GM23338 (cell line): ENCODE measurements around the gene PROX2. TPM values are rescaled to one million over a fixed set of nuclear protein-coding genes. Genes with fewer than 3 reads are reported as not detected.

Experiments used
- ATAC-seq: fragments of 200-7000 bp; cut with Tn5 transposase; 3 replicates; pipeline ENCODE4 v1.9.1; 2020
- DNase-seq: peaks from one replicate; pipeline ENCODE4 v3.0.0-alpha.2; 2015; ENCODE audit warnings: low spot score
- H2AFZ ChIP-seq: fragments of 200-600 bp; sonication (generic); 2 replicates; pipeline ENCODE4 v1.8.0; 2016; ENCODE audit warnings: antibody characterized with exemption, mild to moderate bottlenecking, moderate library complexity
- H3F3A ChIP-seq: fragments of 200-600 bp; sonication (generic); replicated peaks from 2 replicates; pipeline ENCODE4 v1.8.0; 2017; ENCODE audit warnings: antibody characterized with exemption, mixed run types, low read depth
- H3K27ac ChIP-seq: fragments of 200-600 bp; sonication (generic); 2 replicates; pipeline ENCODE4 v1.6.1; 2016; ENCODE audit warnings: low read depth
- H3K27me3 ChIP-seq: fragments of 200-600 bp; sonication (generic); 2 replicates; pipeline ENCODE4 v1.8.0; 2016; ENCODE audit warnings: mild to moderate bottlenecking, mixed run types, moderate library complexity; ENCODE audit not compliant: insufficient read depth
- H3K36me3 ChIP-seq: fragments of 200-600 bp; sonication (generic); 2 replicates; pipeline ENCODE4 v1.8.0; 2016; ENCODE audit warnings: mild to moderate bottlenecking; ENCODE audit not compliant: insufficient read depth
- H3K4me1 ChIP-seq: fragments of 200-600 bp; sonication (generic); 2 replicates; pipeline ENCODE4 v1.8.0; 2016; ENCODE audit warnings: mild to moderate bottlenecking, moderate library complexity; ENCODE audit not compliant: insufficient read depth
- H3K4me2 ChIP-seq: fragments of 200-600 bp; sonication (generic); 2 replicates; pipeline ENCODE4 v1.7.1; 2017; ENCODE audit warnings: mixed run types
- H3K4me3 ChIP-seq: fragments of 200-600 bp; sonication (generic); 2 replicates; pipeline ENCODE4 v1.6.1; 2016; ENCODE audit warnings: mixed run types
- H3K79me2 ChIP-seq: fragments of 200-600 bp; sonication (generic); replicated peaks from 2 replicates; pipeline ENCODE4 v1.8.0; 2017; ENCODE audit warnings: mild to moderate bottlenecking; ENCODE audit not compliant: insufficient read depth
- H3K9me2 ChIP-seq: fragments of 200-600 bp; sonication (generic); 2 replicates; pipeline ENCODE4 v1.8.0; 2017; ENCODE audit not compliant: insufficient read depth
- H4K20me1 ChIP-seq: fragments of 200-600 bp; sonication (generic); replicated peaks from 2 replicates; pipeline ENCODE4 v1.8.0; 2017; ENCODE audit warnings: mild to moderate bottlenecking; ENCODE audit not compliant: insufficient read depth
- H3K27ac Mint-ChIP-seq: 2 replicates; pipeline ENCODE4 v1.8.0; 2020; ENCODE audit warnings: inconsistent platforms, mild to moderate bottlenecking, moderate library complexity, mixed read lengths
- H3K27me3 Mint-ChIP-seq: 3 replicates; pipeline ENCODE4 v1.8.0; 2022; ENCODE audit warnings: low read depth, mild to moderate bottlenecking, moderate library complexity, mixed read lengths, inconsistent platforms; ENCODE audit not compliant: insufficient read depth, poor library complexity
- H3K36me3 Mint-ChIP-seq: 3 replicates; pipeline ENCODE4 v1.8.0; 2021; ENCODE audit warnings: low read depth, mild to moderate bottlenecking, inconsistent platforms, moderate library complexity, mixed read lengths
- H3K4me1 Mint-ChIP-seq: 3 replicates; pipeline ENCODE4 v1.8.0; 2020; ENCODE audit warnings: mild to moderate bottlenecking, inconsistent platforms, mixed read lengths
- H3K4me3 Mint-ChIP-seq: 3 replicates; pipeline ENCODE4 v1.8.0; 2021; ENCODE audit warnings: moderate library complexity, mild to moderate bottlenecking, inconsistent platforms, mixed read lengths
- H3K9me3 Mint-ChIP-seq: 3 replicates; pipeline ENCODE4 v1.8.0; 2020; ENCODE audit warnings: moderate library complexity, mild to moderate bottlenecking, inconsistent platforms, mixed read lengths
- CREB1 ChIP-seq: fragments of 250-450 bp; sonication (Bioruptor Pico); IDR thresholded peaks from 2 replicates; pipeline ENCODE4 v1.5.0; 2020; ENCODE audit warnings: low read depth, mild to moderate bottlenecking, moderate library complexity
- EZH2 ChIP-seq: fragments of 200-600 bp; sonication (generic); IDR thresholded peaks from one replicate; pipeline ENCODE4 v1.8.0; 2017; ENCODE audit warnings: antibody characterized with exemption, mild to moderate bottlenecking, low read depth; ENCODE audit not compliant: unreplicated experiment
- EZH2phosphoT487 ChIP-seq: fragments of 200-600 bp; sonication (generic); IDR thresholded peaks from one replicate; pipeline ENCODE4 v1.8.1; 2018; ENCODE audit warnings: antibody characterized with exemption; ENCODE audit not compliant: unreplicated experiment
- JUNB ChIP-seq: IDR thresholded peaks from one replicate; pipeline ENCODE4 v1.6.1; 2016; ENCODE audit warnings: antibody characterized with exemption; ENCODE audit not compliant: unreplicated experiment
- NANOG ChIP-seq: IDR thresholded peaks from 2 replicates; pipeline ENCODE4 v1.6.1; 2016; ENCODE audit warnings: antibody characterized with exemption, borderline replicate concordance
- POLR2AphosphoS5 ChIP-seq: IDR thresholded peaks from 2 replicates; pipeline ENCODE4 v1.6.1; 2016; ENCODE audit warnings: antibody characterized with exemption, low read depth
- STAT1 ChIP-seq: IDR thresholded peaks from one replicate; pipeline ENCODE4 v1.6.1; 2016; ENCODE audit warnings: antibody characterized with exemption; ENCODE audit not compliant: unreplicated experiment
- ZNF114 ChIP-seq: fragments of 250-450 bp; sonication (Bioruptor Pico); IDR thresholded peaks from 2 replicates; pipeline ENCODE4 v1.5.0; 2020; ENCODE audit warnings: mild to moderate bottlenecking, moderate library complexity
- ZNF331 ChIP-seq: fragments of 250-450 bp; sonication (Bioruptor Pico); IDR thresholded peaks from 2 replicates; pipeline ENCODE4 v1.5.0; 2020; ENCODE audit warnings: low read depth, mild to moderate bottlenecking, moderate library complexity
- polyA plus RNA-seq: library from polyadenylated mRNA; unstranded; fragments of >200 nt; fragmentation: Nextera tagmentation; extraction: Ambion mirVana; gene quantifications from 2 replicates; pipeline ENCODE4 v1.2.1, GENCODE V29; 2016
- total RNA-seq: library from RNA; depleted of rRNA; stranded (reverse); fragments of >200 nt; shearing (Covaris generic); gene quantifications from 2 replicates; pipeline ENCODE4 v1.2.3, GENCODE V29; 2014
- TF ChIP-seq, protein P1 (sequence below): fragments of 250-450 bp; sonication (Bioruptor Pico); IDR thresholded peaks from 2 replicates; pipeline ENCODE4 v1.5.0; 2020; ENCODE audit warnings: mild to moderate bottlenecking, moderate library complexity
- TF ChIP-seq, protein P2 (sequence below): IDR thresholded peaks from 2 replicates; pipeline ENCODE4 v1.6.1; 2016; ENCODE audit warnings: antibody characterized with exemption
- TF ChIP-seq, protein P3 (sequence below), 2 experiments: fragments of 200-600 bp in 1 of 2; sonication (generic) in 1 of 2; conservative IDR thresholded peaks; 2 replicates each; pipeline versions ENCODE4 v1.5.1 to v1.6.1; 2016 to 2017; ENCODE audit warnings: antibody characterized with exemption in 2 of 2, low read depth in 2 of 2, mild to moderate bottlenecking in 2 of 2, moderate library complexity in 1 of 2
- TF ChIP-seq, protein P4 (sequence below): IDR thresholded peaks from one replicate; pipeline ENCODE4 v1.6.1; 2018; ENCODE audit warnings: antibody characterized with exemption; ENCODE audit not compliant: unreplicated experiment

PROX2 gene
- total and polyA plus RNA-seq, 2 experiments from 2014 or later: 0.06 TPM; not detected in 1

DNA sequence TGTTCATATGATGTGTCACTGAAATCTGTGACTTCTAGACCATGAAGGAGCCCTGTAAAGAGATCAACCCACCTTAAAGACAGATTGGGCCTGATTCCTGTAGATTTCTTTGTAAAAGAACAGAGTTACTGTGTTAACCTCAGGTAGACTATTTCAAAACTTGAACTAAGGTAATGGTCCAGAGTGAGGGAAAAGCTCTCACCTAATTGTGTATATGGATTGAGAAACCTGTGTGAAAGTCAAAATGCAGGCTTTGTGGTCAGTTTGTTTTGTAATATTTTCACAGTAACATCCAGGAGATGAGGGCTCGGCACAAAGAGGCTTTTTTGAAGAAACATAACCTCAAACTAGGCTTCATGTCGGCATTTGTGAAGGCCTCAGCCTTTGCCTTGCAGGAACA, 22.1 kb upstream of the PROX2 start:
- Histone ChIP-seq H3F3A (0 out of 2 replicates have a peak, but pooled peaks cover 8% of the 10 kb centered on the region), H3K27me3 (no peaks in the 10 kb centered on the region), H3K4me1 (no peaks in the 10 kb centered on the region), H3K4me2 (no peak overlapping the region), H4K20me1 (peaks cover 48% of the 10 kb centered on the region), H3K27ac (no peak overlapping the region), H2AFZ (no peak overlapping the region), H3K79me2 (no peaks in the 10 kb centered on the region), H3K4me3 (no peak overlapping the region), H3K36me3 (peaks cover 87% of the 10 kb centered on the region), H3K9me2 (no peaks in the 10 kb centered on the region)
- Mint-ChIP-seq H3K27me3 (no peaks in the 10 kb centered on the region), H3K9me3 (no peaks in the 10 kb centered on the region), H3K27ac (no peak overlapping the region), H3K36me3 (peaks cover 97% of the 10 kb centered on the region), H3K4me1 (peaks cover 6% of the 10 kb centered on the region), H3K4me3 (no peak overlapping the region)
- no peak for DNase-seq
- no peak for ATAC-seq
- TF ChIP-seq ZNF114 (no peak), CREB1 (CRISPR knock-in tag) (no peak), STAT1 (no peak), JUNB (no peak), ZNF331 (CRISPR knock-in tag) (no peak), EZH2 (no peak), POLR2AphosphoS5 (no peak), NANOG (no peak), EZH2phosphoT487 (no peak)
- TF ChIP-seq, protein P1, sequence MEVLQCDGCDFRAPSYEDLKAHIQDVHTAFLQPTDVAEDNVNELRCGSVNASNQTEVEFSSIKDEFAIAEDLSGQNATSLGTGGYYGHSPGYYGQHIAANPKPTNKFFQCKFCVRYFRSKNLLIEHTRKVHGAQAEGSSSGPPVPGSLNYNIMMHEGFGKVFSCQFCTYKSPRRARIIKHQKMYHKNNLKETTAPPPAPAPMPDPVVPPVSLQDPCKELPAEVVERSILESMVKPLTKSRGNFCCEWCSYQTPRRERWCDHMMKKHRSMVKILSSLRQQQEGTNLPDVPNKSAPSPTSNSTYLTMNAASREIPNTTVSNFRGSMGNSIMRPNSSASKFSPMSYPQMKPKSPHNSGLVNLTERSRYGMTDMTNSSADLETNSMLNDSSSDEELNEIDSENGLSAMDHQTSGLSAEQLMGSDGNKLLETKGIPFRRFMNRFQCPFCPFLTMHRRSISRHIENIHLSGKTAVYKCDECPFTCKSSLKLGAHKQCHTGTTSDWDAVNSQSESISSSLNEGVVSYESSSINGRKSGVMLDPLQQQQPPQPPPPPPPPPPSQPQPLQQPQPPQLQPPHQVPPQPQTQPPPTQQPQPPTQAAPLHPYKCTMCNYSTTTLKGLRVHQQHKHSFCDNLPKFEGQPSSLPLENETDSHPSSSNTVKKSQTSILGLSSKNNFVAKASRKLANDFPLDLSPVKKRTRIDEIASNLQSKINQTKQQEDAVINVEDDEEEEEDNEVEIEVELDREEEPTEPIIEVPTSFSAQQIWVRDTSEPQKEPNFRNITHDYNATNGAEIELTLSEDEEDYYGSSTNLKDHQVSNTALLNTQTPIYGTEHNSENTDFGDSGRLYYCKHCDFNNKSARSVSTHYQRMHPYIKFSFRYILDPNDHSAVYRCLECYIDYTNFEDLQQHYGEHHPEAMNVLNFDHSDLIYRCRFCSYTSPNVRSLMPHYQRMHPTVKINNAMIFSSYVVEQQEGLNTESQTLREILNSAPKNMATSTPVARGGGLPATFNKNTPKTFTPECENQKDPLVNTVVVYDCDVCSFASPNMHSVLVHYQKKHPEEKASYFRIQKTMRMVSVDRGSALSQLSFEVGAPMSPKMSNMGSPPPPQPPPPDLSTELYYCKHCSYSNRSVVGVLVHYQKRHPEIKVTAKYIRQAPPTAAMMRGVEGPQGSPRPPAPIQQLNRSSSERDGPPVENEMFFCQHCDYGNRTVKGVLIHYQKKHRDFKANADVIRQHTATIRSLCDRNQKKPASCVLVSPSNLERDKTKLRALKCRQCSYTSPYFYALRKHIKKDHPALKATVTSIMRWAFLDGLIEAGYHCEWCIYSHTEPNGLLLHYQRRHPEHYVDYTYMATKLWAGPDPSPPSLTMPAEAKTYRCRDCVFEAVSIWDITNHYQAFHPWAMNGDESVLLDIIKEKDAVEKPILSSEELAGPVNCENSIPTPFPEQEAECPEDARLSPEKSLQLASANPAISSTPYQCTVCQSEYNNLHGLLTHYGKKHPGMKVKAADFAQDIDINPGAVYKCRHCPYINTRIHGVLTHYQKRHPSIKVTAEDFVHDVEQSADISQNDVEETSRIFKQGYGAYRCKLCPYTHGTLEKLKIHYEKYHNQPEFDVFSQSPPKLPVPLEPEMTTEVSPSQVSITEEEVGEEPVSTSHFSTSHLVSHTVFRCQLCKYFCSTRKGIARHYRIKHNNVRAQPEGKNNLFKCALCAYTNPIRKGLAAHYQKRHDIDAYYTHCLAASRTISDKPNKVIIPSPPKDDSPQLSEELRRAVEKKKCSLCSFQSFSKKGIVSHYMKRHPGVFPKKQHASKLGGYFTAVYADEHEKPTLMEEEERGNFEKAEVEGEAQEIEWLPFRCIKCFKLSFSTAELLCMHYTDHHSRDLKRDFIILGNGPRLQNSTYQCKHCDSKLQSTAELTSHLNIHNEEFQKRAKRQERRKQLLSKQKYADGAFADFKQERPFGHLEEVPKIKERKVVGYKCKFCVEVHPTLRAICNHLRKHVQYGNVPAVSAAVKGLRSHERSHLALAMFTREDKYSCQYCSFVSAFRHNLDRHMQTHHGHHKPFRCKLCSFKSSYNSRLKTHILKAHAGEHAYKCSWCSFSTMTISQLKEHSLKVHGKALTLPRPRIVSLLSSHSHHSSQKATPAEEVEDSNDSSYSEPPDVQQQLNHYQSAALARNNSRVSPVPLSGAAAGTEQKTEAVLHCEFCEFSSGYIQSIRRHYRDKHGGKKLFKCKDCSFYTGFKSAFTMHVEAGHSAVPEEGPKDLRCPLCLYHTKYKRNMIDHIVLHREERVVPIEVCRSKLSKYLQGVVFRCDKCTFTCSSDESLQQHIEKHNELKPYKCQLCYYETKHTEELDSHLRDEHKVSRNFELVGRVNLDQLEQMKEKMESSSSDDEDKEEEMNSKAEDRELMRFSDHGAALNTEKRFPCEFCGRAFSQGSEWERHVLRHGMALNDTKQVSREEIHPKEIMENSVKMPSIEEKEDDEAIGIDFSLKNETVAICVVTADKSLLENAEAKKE: no peak
- TF ChIP-seq, protein P2, sequence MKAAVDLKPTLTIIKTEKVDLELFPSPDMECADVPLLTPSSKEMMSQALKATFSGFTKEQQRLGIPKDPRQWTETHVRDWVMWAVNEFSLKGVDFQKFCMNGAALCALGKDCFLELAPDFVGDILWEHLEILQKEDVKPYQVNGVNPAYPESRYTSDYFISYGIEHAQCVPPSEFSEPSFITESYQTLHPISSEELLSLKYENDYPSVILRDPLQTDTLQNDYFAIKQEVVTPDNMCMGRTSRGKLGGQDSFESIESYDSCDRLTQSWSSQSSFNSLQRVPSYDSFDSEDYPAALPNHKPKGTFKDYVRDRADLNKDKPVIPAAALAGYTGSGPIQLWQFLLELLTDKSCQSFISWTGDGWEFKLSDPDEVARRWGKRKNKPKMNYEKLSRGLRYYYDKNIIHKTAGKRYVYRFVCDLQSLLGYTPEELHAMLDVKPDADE: no peak
- TF ChIP-seq, protein P3, sequence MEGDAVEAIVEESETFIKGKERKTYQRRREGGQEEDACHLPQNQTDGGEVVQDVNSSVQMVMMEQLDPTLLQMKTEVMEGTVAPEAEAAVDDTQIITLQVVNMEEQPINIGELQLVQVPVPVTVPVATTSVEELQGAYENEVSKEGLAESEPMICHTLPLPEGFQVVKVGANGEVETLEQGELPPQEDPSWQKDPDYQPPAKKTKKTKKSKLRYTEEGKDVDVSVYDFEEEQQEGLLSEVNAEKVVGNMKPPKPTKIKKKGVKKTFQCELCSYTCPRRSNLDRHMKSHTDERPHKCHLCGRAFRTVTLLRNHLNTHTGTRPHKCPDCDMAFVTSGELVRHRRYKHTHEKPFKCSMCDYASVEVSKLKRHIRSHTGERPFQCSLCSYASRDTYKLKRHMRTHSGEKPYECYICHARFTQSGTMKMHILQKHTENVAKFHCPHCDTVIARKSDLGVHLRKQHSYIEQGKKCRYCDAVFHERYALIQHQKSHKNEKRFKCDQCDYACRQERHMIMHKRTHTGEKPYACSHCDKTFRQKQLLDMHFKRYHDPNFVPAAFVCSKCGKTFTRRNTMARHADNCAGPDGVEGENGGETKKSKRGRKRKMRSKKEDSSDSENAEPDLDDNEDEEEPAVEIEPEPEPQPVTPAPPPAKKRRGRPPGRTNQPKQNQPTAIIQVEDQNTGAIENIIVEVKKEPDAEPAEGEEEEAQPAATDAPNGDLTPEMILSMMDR (conservative IDR thresholded peaks at IDR 0.05; ENCODE audit: low read depth in 2 of 2): no peak
- TF ChIP-seq, protein P4, sequence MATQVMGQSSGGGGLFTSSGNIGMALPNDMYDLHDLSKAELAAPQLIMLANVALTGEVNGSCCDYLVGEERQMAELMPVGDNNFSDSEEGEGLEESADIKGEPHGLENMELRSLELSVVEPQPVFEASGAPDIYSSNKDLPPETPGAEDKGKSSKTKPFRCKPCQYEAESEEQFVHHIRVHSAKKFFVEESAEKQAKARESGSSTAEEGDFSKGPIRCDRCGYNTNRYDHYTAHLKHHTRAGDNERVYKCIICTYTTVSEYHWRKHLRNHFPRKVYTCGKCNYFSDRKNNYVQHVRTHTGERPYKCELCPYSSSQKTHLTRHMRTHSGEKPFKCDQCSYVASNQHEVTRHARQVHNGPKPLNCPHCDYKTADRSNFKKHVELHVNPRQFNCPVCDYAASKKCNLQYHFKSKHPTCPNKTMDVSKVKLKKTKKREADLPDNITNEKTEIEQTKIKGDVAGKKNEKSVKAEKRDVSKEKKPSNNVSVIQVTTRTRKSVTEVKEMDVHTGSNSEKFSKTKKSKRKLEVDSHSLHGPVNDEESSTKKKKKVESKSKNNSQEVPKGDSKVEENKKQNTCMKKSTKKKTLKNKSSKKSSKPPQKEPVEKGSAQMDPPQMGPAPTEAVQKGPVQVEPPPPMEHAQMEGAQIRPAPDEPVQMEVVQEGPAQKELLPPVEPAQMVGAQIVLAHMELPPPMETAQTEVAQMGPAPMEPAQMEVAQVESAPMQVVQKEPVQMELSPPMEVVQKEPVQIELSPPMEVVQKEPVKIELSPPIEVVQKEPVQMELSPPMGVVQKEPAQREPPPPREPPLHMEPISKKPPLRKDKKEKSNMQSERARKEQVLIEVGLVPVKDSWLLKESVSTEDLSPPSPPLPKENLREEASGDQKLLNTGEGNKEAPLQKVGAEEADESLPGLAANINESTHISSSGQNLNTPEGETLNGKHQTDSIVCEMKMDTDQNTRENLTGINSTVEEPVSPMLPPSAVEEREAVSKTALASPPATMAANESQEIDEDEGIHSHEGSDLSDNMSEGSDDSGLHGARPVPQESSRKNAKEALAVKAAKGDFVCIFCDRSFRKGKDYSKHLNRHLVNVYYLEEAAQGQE: no peak
